H1 (cell line): ENCODE results near the gene WIPF1. TPM values are rescaled to one million over a fixed set of nuclear protein-coding genes. Genes with fewer than 3 reads are reported as not detected.

Experiments used
- CTCF ChIA-PET: fragments of 300-600 bp; sonication (Branson Sonifier 250); formaldehyde crosslinking; loops from one replicate; lab custom pipeline; 2021; ENCODE audit not compliant: partially characterized antibody; lab: Charles Lee
- POLR2A ChIA-PET: fragments of 300-600 bp; sonication (Branson Sonifier 250); formaldehyde crosslinking; loops from one replicate; lab custom pipeline; 2021; ENCODE audit warnings: inconsistent platforms; ENCODE audit not compliant: partially characterized antibody; lab: Charles Lee
- DNase-seq, 2 experiments: peaks; one replicate each; pipeline versions ENCODE4 v3.0.0 to v3.0.0-alpha.2; 2010 to 2022; ENCODE audit warnings: low spot score in 2 of 2, low read depth in 1 of 2, mixed read lengths in 1 of 2
- FAIRE-seq: peaks from 2 replicates; lab custom pipeline; 2011; peaks lifted over from hg19 to GRCh38; lab: Jason Lieb, UNC
- H2AFZ ChIP-seq: 2 replicates; pipeline ENCODE4 v1.8.1; 2012; ENCODE audit warnings: low read length, inconsistent platforms
- H2AK5ac ChIP-seq: 2 replicates; pipeline ENCODE4 v1.6.1; 2013; ENCODE audit warnings: low read depth, low read length
- H2BK120ac ChIP-seq: replicated peaks from 2 replicates; pipeline ENCODE3; 2013; ENCODE audit warnings: low read depth, low read length, inconsistent platforms
- H2BK12ac ChIP-seq: 2 replicates; pipeline ENCODE4 v1.6.1; 2013; ENCODE audit warnings: low read depth, low read length
- H2BK15ac ChIP-seq: 2 replicates; pipeline ENCODE4 v1.6.1; 2013; ENCODE audit warnings: low read length
- H2BK20ac ChIP-seq: 2 replicates; pipeline ENCODE4 v1.6.1; 2013; ENCODE audit warnings: low read length
- H2BK5ac ChIP-seq: 2 replicates; pipeline ENCODE4 v1.6.1; 2013; ENCODE audit warnings: low read depth, low read length
- H3K14ac ChIP-seq: 2 replicates; pipeline ENCODE4 v1.6.1; 2013; ENCODE audit warnings: inconsistent platforms; ENCODE audit not compliant: insufficient read length
- H3K18ac ChIP-seq: 2 replicates; pipeline ENCODE4 v1.6.1; 2013; ENCODE audit warnings: low read length; ENCODE audit errors: extremely low read depth
- H3K23ac ChIP-seq: 2 replicates; pipeline ENCODE4 v1.6.1; 2013; ENCODE audit warnings: inconsistent platforms; ENCODE audit not compliant: insufficient read length
- H3K23me2 ChIP-seq: 2 replicates; pipeline ENCODE4 v1.6.1; 2013; ENCODE audit warnings: low read depth, low read length
- H3K27ac ChIP-seq: 2 replicates; pipeline ENCODE4 v1.6.1; 2011; ENCODE audit warnings: low read depth, low read length, inconsistent platforms
- H3K27me3 ChIP-seq, 4 experiments: replicated peaks in 1 of 4; 1 replicate in 1 of 4; 2 replicates in 3 of 4; pipeline versions ENCODE4 v1.6.1 to v1.8.1; 2011 to 2013; ENCODE audit warnings: low read length in 3 of 4, mild to moderate bottlenecking in 3 of 4, inconsistent platforms in 2 of 4, mixed read lengths in 2 of 4, moderate library complexity in 1 of 4; ENCODE audit not compliant: control insufficient read depth in 3 of 4, insufficient read depth in 3 of 4; ENCODE audit errors: extremely low read depth in 1 of 4
- H3K36me3 ChIP-seq, 4 experiments: 2 replicates each; pipeline versions ENCODE4 v1.6.1 to v1.8.1; 2011 to 2013; ENCODE audit warnings: mild to moderate bottlenecking in 4 of 4, low read length in 3 of 4, moderate library complexity in 2 of 4, control low read depth in 1 of 4, inconsistent platforms in 1 of 4; ENCODE audit not compliant: insufficient read depth in 4 of 4, control insufficient read depth in 2 of 4
- H3K4ac ChIP-seq: replicated peaks from 2 replicates; pipeline ENCODE3; 2013; ENCODE audit warnings: low read length, low read depth, mixed read lengths, inconsistent platforms; ENCODE audit not compliant: insufficient read length
- H3K4me1 ChIP-seq, 4 experiments: replicated peaks in 1 of 4; 1 replicate in 1 of 4; 2 replicates in 3 of 4; pipeline versions ENCODE4 v1.6.1 to v1.8.1; 2011 to 2013; ENCODE audit warnings: low read length in 3 of 4, inconsistent platforms in 2 of 4, mixed read lengths in 1 of 4; ENCODE audit not compliant: insufficient read depth in 4 of 4, control insufficient read depth in 3 of 4
- H3K4me2 ChIP-seq, 2 experiments: 2 replicates each; pipeline versions ENCODE4 v1.6.1 to v1.8.1; 2011 to 2013; ENCODE audit warnings: low read depth in 2 of 2, low read length in 2 of 2, control low read depth in 1 of 2, inconsistent platforms in 1 of 2, mild to moderate bottlenecking in 1 of 2; ENCODE audit not compliant: insufficient read depth in 1 of 2
- H3K4me3 ChIP-seq, 4 experiments: fragments of 200-600, 300-600 bp in 1 of 4; sonication (generic), shearing (Covaris generic), sonication (Bioruptor Twin) in 1 of 4; 2 replicates each; pipeline versions ENCODE4 v1.5.1 to v1.8.1; 2011 to 2016; ENCODE audit warnings: low read length in 4 of 4, low read depth in 3 of 4, control low read depth in 2 of 4, inconsistent platforms in 2 of 4, mild to moderate bottlenecking in 2 of 4, mixed read lengths in 1 of 4, moderate library complexity in 1 of 4; ENCODE audit not compliant: insufficient read depth in 2 of 4; ENCODE audit errors: extremely low read depth in 1 of 4
- H3K56ac ChIP-seq: replicated peaks from 2 replicates; pipeline ENCODE3; 2013; ENCODE audit warnings: low read depth, mild to moderate bottlenecking, mixed read lengths, low read length, inconsistent platforms; ENCODE audit not compliant: insufficient read length
- H3K79me1 ChIP-seq: 2 replicates; pipeline ENCODE4 v1.6.1; 2013; ENCODE audit warnings: low read depth, low read length, control low read depth
- H3K79me2 ChIP-seq, 2 experiments: 2 replicates each; pipeline versions ENCODE4 v1.6.1 to v1.8.1; 2012 to 2013; ENCODE audit warnings: low read length in 2 of 2, mild to moderate bottlenecking in 2 of 2, inconsistent platforms in 1 of 2; ENCODE audit not compliant: insufficient read depth in 2 of 2, control insufficient read depth in 1 of 2
- H3K9ac ChIP-seq, 4 experiments: replicated peaks in 1 of 4; 1 replicate in 1 of 4; 2 replicates in 3 of 4; pipeline versions ENCODE4 v1.6.1 to v1.8.1; 2011 to 2013; ENCODE audit warnings: low read depth in 3 of 4, low read length in 3 of 4, control low read depth in 2 of 4, mild to moderate bottlenecking in 2 of 4, moderate library complexity in 2 of 4, inconsistent platforms in 1 of 4; ENCODE audit errors: extremely low read depth in 1 of 4
- H3K9me3 ChIP-seq, 2 experiments: 2 replicates each; pipeline versions ENCODE4 v1.6.1 to v1.8.1; 2012 to 2013; ENCODE audit warnings: mild to moderate bottlenecking in 2 of 2, moderate library complexity in 2 of 2, control low read depth in 1 of 2, inconsistent platforms in 1 of 2, low read depth in 1 of 2, low read length in 1 of 2, mixed read lengths in 1 of 2; ENCODE audit not compliant: insufficient read depth in 2 of 2
- H4K20me1 ChIP-seq, 2 experiments: replicated peaks in 1 of 2; 2 replicates each; pipeline versions ENCODE3 to v1.8.1; 2011 to 2013; ENCODE audit warnings: inconsistent platforms in 2 of 2, low read length in 2 of 2, mild to moderate bottlenecking in 1 of 2; ENCODE audit not compliant: insufficient read depth in 2 of 2, control insufficient read depth in 1 of 2
- H4K5ac ChIP-seq: 2 replicates; pipeline ENCODE4 v1.6.1; 2013; ENCODE audit warnings: low read length, low read depth, mixed read lengths, inconsistent platforms; ENCODE audit not compliant: insufficient read length
- H4K8ac ChIP-seq: 2 replicates; pipeline ENCODE4 v1.8.0; 2013; ENCODE audit warnings: mild to moderate bottlenecking, moderate library complexity, low read length, inconsistent platforms; ENCODE audit not compliant: insufficient read depth; ENCODE audit errors: extremely low read depth
- H4K91ac ChIP-seq: replicated peaks from 2 replicates; pipeline ENCODE3; 2013; ENCODE audit warnings: low read length, mixed read lengths, inconsistent platforms; ENCODE audit not compliant: insufficient read length
- CEBPB ChIP-seq: IDR thresholded peaks from 2 replicates; pipeline ENCODE4 v1.6.1; 2012; ENCODE audit warnings: low read depth, low read length
- CHD1 ChIP-seq: IDR thresholded peaks from 2 replicates; pipeline ENCODE4 v1.6.1; 2012; ENCODE audit warnings: low read depth, low read length, improper control_type of control experiment
- GTF2F1 ChIP-seq: IDR thresholded peaks from 2 replicates; pipeline ENCODE4 v1.6.1; 2012; ENCODE audit warnings: low read depth, low read length, improper control_type of control experiment, borderline replicate concordance
- JUN ChIP-seq: IDR thresholded peaks from 2 replicates; pipeline ENCODE4 v1.6.1; 2011; ENCODE audit warnings: low read depth, mild to moderate bottlenecking, improper control_type of control experiment, low read length
- JUND ChIP-seq: IDR thresholded peaks from 2 replicates; pipeline ENCODE4 v1.6.1; 2011; ENCODE audit warnings: mild to moderate bottlenecking, improper control_type of control experiment, low read length
- NANOG ChIP-seq: IDR thresholded peaks from 2 replicates; pipeline ENCODE4 v1.6.1; 2011; ENCODE audit warnings: low read length, low read depth, mild to moderate bottlenecking, inconsistent platforms; ENCODE audit not compliant: insufficient read depth, poor library complexity, severe bottlenecking
- SIX5 ChIP-seq: IDR thresholded peaks from 2 replicates; pipeline ENCODE4 v1.6.1; 2011; ENCODE audit warnings: mild to moderate bottlenecking, low read depth, low read length
- SRF ChIP-seq: IDR thresholded peaks from 2 replicates; pipeline ENCODE4 v1.6.1; 2011; ENCODE audit warnings: mild to moderate bottlenecking, low read depth, low read length, moderate library complexity
- SUZ12 ChIP-seq: fragments of 200-600 bp; sonication (generic); IDR thresholded peaks from 2 replicates; pipeline ENCODE4 v1.6.1; 2012; ENCODE audit warnings: mild to moderate bottlenecking, inconsistent platforms, low read length, moderate library complexity, mixed read lengths
- TAF1 ChIP-seq: IDR thresholded peaks from 2 replicates; pipeline ENCODE4 v1.6.1; 2011; ENCODE audit warnings: mild to moderate bottlenecking, low read depth, low read length
- TBP ChIP-seq: IDR thresholded peaks from 2 replicates; pipeline ENCODE4 v1.6.1; 2011; ENCODE audit warnings: low read depth, low read length, improper control_type of control experiment
- TCF12 ChIP-seq: IDR thresholded peaks from 2 replicates; pipeline ENCODE4 v1.6.1; 2011; ENCODE audit warnings: low read depth, mild to moderate bottlenecking, low read length
- YY1 ChIP-seq: IDR thresholded peaks from 2 replicates; pipeline ENCODE4 v1.6.1; 2011; ENCODE audit warnings: low read depth, mild to moderate bottlenecking, low read length
- WGBS, 2 experiments: shearing (Covaris generic) in 1 of 2; methylation state at CpG; one replicate each; pipeline versions ENCODE4 v1.1.6 to v1.1.7; 2013 to 2015; ENCODE audit warnings: low lambda C conversion rate in 2 of 2, mixed read lengths in 2 of 2, inconsistent platforms in 1 of 2, low coverage in 1 of 2, missing lambda C conversion rate in 1 of 2; ENCODE audit not compliant: insufficient replicate concordance in 2 of 2, insufficient coverage in 1 of 2, insufficient read length in 1 of 2; ENCODE audit errors: extremely low coverage in 1 of 2, missing lambda C conversion rate in 1 of 2; 5-methylcytosine and 5-hydroxymethylcytosine counted together
- polyA plus RNA-seq, 7 experiments: library from polyadenylated mRNA; depleted of rRNA in 3 of 7; stranded (reverse) in 5 of 7; unstranded in 2 of 7; fragments of >200 nt in 5 of 7; fragments of 200-250 nt in 2 of 7; gene quantifications; 1 replicate in 5 of 7; 2 replicates in 1 of 7; 4 replicates in 1 of 7; pipeline versions ENCODE4 v1.2.1 to v1.2.3, GENCODE V29; 2011 to 2013; ENCODE audit warnings: missing spikeins in 2 of 7, mixed read lengths in 2 of 7
- total RNA-seq: library from RNA; stranded (reverse); fragmentation: NEBNext Ultra II Directional; extraction: Animal tissue kit (Norgen Biotek cat#: 25700); gene quantifications from 2 replicates; pipeline ENCODE4 v1.2.1, GENCODE V29; 2021
- TF ChIP-seq, protein P1 (sequence below): IDR thresholded peaks from 2 replicates; pipeline ENCODE4 v1.6.1; 2012; ENCODE audit warnings: inconsistent platforms

Gene WIPF1
- total and polyA plus RNA-seq, 2 of the 8 experiments (the other 6 are each of a cell fraction or from before 2014, with no cell fraction given) = 4.7 to 5.2 TPM

- H3K18ac ChIP-seq = no peak overlapping the region
- WGBS, 2 experiments = 93% methylated on average over 6 of the region's 6 CpGs; no CpG with 5 or more reads in 1 of the 2 experiments
- TF ChIP-seq, protein P1, sequence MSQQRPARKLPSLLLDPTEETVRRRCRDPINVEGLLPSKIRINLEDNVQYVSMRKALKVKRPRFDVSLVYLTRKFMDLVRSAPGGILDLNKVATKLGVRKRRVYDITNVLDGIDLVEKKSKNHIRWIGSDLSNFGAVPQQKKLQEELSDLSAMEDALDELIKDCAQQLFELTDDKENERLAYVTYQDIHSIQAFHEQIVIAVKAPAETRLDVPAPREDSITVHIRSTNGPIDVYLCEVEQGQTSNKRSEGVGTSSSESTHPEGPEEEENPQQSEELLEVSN = no peak
- TF ChIP-seq TAF1 (no peak), YY1 (no peak), GTF2F1 (no peak), SUZ12 (no peak), SIX5 (no peak), JUND (no peak), CEBPB (no peak), NANOG (no peak), TCF12 (no peak), SRF (no peak), CHD1 (no peak), TBP (no peak), JUN (no peak)
Observed at GRCh38 chr2:174599310-174599921, 1.8 kb upstream of the WIPF1 start.

More at GRCh38 chr2:174599310-174599921, 1.8 kb upstream of the WIPF1 start:
- Histone ChIP-seq H2BK120ac (no peak overlapping the region), H3K4me1 (no peaks in the 10 kb centered on the region), H3K4me2 (no peak overlapping the region), H2BK5ac (no peak overlapping the region), H2BK12ac (no peak overlapping the region), H3K9ac (no peak overlapping the region), H3K27ac (no peak overlapping the region), H4K5ac (no peak overlapping the region), H3K9me3 (peaks cover 6 to 7% of the 10 kb centered on the region in 2 experiments; a peak in 1 of 4 replicates), H2BK20ac (no peak overlapping the region), H3K4ac (no peak overlapping the region), H4K91ac (no peak overlapping the region), H3K4me3 (no peak overlapping the region), H3K36me3 (no peaks in the 10 kb centered on the region; a peak in 1 of 8 replicates), H3K27me3 (no peaks in the 10 kb centered on the region), H4K8ac (no peak overlapping the region), H3K79me2 (no peaks in the 10 kb centered on the region), H3K56ac (no peak overlapping the region), H2BK15ac (no peak overlapping the region), H2AK5ac (no peak overlapping the region), H3K23ac (no peak overlapping the region), H4K20me1 (no peaks in the 10 kb centered on the region), H2AFZ (no peak overlapping the region), H3K23me2 (no peaks in the 10 kb centered on the region), H3K14ac (no peak overlapping the region), H3K79me1 (no peaks in the 10 kb centered on the region)
- FAIRE-seq (no peak), DNase-seq (no peak)
- CTCF ChIA-PET = interaction anchor here (0.6 to 2.8 kb wide), 3 partner anchors 9 to 101 kb away, joined by 3 to 10 read pairs (median 4); no protein-coding TSS in a partner anchor
- POLR2A ChIA-PET = interaction anchor here (0.6 kb wide), 1 partner anchor 1579 kb away, joined by 3 read pairs; no protein-coding TSS in a partner anchor
